ENCODE results near the gene ENAM. TPM values are rescaled to one million over a fixed set of nuclear protein-coding genes. Genes with fewer than 3 reads are reported as not detected.
A peak's percentile ranks its signal among the peaks of the same experiment; 100 is the strongest.

Gene ENAM
- polyA plus RNA-seq, 2 of the 4 experiments (the other 2 are of a cell fraction), result 0.01 to 0.16 TPM

DNA sequence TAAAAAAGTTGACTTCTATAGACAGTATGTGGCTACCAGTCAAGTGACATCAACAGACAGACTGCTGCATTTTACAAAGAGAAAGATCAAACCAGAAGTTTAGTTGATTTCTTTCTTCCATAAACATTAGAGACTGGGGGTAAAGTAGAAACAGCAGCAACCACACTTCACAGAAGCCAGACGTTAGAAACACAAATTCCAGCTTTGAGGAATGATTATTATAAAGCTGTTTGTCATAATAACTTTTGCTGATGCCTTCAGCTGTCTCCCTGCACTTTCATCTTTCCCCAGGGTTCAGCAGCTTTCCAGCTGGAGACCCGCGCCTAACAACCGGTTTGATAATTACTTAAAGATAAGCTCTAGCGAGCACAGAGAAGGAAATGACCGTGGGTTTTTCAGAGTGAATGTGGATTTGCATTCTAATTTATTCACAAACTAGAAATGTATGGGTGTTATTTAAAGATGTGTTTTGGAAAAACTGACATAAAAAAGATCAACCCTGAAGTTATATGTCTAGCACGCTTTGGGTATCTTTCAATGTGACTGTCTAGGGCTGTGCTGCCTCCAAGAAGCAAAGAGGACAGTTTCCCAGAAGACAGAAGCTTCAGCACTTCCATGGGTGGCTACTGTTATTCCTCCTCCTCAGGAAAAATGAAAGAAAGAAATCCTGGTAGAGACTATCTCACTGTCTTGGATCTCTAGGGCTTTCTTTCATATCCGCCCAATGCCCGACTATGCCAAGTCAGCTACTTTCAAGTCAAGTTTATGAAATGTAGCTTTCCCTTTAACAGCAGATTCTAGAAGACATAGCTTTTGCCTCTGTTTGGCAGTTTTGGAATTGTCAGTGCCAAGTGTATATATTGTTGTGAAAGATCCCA lies 15.0 kb upstream of the ENAM start:
- FAIRE-seq, result no peak
- no peak overlapping the region for H3K4me3 ChIP-seq
- POLR2A ChIA-PET, result no interaction called here
- no peaks in the 10 kb centered on the region for H3K4me1 ChIP-seq
- ATAC-seq, result no peak
- no peak for DNase-seq (ENCODE audit: low read depth in 1 of 2, low spot score in 1 of 2)
- H3K9me3 ChIP-seq, result no peaks in the 10 kb centered on the region
- TF ChIP-seq MAFK (IDR thresholded peaks at IDR 0.05; ENCODE audit: partially characterized antibody) (peak; percentile 22), RCOR1 (IDR thresholded peaks at IDR 0.05; ENCODE audit: low read depth, low read length) (no peak)
- CTCF ChIA-PET, result no interaction called here
- 63% methylated on average over 9 of the region's 9 CpGs for WGBS (ENCODE audit: missing lambda C conversion rate)
- H3K4me2 ChIP-seq, result no peak overlapping the region
- no peak overlapping the region for H3K27ac ChIP-seq

DNA sequence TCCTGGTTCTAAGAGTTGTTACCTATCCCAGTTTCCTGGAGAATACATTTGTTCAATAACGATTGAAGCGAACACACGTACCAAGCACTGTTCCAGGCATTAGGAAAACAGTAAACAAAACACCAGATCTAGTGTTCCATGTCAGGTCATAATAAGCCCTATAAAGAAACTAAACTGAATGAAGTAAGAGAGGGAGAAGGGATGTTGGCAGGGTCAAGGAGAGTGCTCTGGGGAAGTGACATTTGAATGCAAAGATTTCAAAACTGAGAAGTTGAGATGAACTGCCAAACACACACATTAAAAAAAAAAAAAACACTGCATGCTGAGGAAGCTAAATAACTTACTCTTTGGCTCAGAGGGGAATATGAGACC lies 14.4 kb upstream of the ENAM start:
- TF ChIP-seq, protein P1, sequence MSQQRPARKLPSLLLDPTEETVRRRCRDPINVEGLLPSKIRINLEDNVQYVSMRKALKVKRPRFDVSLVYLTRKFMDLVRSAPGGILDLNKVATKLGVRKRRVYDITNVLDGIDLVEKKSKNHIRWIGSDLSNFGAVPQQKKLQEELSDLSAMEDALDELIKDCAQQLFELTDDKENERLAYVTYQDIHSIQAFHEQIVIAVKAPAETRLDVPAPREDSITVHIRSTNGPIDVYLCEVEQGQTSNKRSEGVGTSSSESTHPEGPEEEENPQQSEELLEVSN (IDR thresholded peaks at IDR 0.05; ENCODE audit: borderline replicate concordance, low read depth), result no peak
- TF ChIP-seq HOXB5 (CRISPR knock-in tag; IDR thresholded peaks at IDR 0.05), result no peak
- TF ChIP-seq, protein P2, sequence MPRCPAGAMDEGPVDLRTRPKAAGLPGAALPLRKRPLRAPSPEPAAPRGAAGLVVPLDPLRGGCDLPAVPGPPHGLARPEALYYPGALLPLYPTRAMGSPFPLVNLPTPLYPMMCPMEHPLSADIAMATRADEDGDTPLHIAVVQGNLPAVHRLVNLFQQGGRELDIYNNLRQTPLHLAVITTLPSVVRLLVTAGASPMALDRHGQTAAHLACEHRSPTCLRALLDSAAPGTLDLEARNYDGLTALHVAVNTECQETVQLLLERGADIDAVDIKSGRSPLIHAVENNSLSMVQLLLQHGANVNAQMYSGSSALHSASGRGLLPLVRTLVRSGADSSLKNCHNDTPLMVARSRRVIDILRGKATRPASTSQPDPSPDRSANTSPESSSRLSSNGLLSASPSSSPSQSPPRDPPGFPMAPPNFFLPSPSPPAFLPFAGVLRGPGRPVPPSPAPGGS (IDR thresholded peaks at IDR 0.05), result no peak
- no peak for TF ChIP-seq KDM1A (IDR thresholded peaks at IDR 0.05; ENCODE audit: low read depth)
- no peak for TF ChIP-seq TFCP2L1 (CRISPR knock-in tag; IDR thresholded peaks at IDR 0.05)
- TF ChIP-seq RAD21 (conservative IDR thresholded peaks at IDR 0.05 in 1 of 2, IDR thresholded peaks at IDR 0.05 in 1 of 2), result no peak
- no peak for TF ChIP-seq SREBF2 (IDR thresholded peaks at IDR 0.05)
- no peak for TF ChIP-seq ZSCAN20 (CRISPR knock-in tag; IDR thresholded peaks at IDR 0.05)
- TF ChIP-seq ZNF302 (CRISPR knock-in tag; IDR thresholded peaks at IDR 0.05), result no peak
- no peak for TF ChIP-seq CHD2 (IDR thresholded peaks at IDR 0.05; ENCODE audit: low read length, partially characterized antibody)
- no peak for TF ChIP-seq SMC3 (IDR thresholded peaks at IDR 0.05)
- TF ChIP-seq RFX5 (IDR thresholded peaks at IDR 0.05), result no peak
- TF ChIP-seq BHLHE40 (IDR thresholded peaks at IDR 0.05; ENCODE audit: low read depth, low read length), result no peak
- no peak for TF ChIP-seq FOXS1 (CRISPR knock-in tag; IDR thresholded peaks at IDR 0.05)
- no peak for TF ChIP-seq NR3C1 (IDR thresholded peaks at IDR 0.05)
- TF ChIP-seq, protein P3, sequence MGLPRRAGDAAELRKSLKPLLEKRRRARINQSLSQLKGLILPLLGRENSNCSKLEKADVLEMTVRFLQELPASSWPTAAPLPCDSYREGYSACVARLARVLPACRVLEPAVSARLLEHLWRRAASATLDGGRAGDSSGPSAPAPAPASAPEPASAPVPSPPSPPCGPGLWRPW (IDR thresholded peaks at IDR 0.05), result no peak
- no peak for TF ChIP-seq FOSB (CRISPR knock-in tag; IDR thresholded peaks at IDR 0.05)
- TF ChIP-seq, protein P4, sequence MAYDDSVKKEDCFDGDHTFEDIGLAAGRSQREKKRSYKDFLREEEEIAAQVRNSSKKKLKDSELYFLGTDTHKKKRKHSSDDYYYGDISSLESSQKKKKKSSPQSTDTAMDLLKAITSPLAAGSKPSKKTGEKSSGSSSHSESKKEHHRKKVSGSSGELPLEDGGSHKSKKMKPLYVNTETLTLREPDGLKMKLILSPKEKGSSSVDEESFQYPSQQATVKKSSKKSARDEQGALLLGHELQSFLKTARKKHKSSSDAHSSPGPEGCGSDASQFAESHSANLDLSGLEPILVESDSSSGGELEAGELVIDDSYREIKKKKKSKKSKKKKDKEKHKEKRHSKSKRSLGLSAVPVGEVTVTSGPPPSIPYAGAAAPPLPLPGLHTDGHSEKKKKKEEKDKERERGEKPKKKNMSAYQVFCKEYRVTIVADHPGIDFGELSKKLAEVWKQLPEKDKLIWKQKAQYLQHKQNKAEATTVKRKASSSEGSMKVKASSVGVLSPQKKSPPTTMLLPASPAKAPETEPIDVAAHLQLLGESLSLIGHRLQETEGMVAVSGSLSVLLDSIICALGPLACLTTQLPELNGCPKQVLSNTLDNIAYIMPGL (CRISPR knock-in tag; IDR thresholded peaks at IDR 0.05; ENCODE audit: borderline replicate concordance), result no peak
- WGBS (ENCODE audit: missing lambda C conversion rate), result 82% methylated on average over 3 of the region's 3 CpGs
- DNase-seq (ENCODE audit: low read depth in 1 of 2, low spot score in 1 of 2) (no peak), ATAC-seq (no peak), FAIRE-seq (no peak)
- Histone ChIP-seq H3K9me3 (no peaks in the 10 kb centered on the region), H3K27ac (no peak overlapping the region), H3K4me3 (no peak overlapping the region), H3K4me1 (no peaks in the 10 kb centered on the region), H3K4me2 (no peak overlapping the region)
- ChIA-PET POLR2A (no interaction called here), CTCF (interaction anchor here (0.8 kb wide), 1 partner anchor 9 kb away, joined by 3 read pairs; no protein-coding TSS in a partner anchor)

DNA sequence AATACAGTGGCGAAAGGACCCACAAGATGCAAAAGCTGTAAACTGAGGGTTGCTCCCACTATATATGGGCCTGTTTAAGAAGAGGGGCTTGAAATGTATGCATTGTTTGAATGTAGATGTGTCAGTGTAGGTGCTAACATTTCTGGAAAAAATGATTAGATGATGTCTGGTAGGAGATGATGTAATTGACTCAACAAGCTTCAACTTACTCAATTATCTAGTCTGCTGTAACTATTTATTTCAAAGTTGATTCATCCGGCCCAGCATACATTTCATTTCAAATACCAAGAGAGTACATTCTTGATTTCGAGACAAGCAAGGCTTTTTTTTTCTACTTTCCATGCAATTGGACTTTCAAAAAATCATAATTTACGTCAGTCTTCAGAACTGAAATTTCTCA lies 9.3 kb upstream of the ENAM start:
- 90% methylated on average over 4 of the region's 4 CpGs for WGBS (ENCODE audit: missing lambda C conversion rate)
- H3K27ac ChIP-seq, result no peak overlapping the region
- ATAC-seq (no peak), FAIRE-seq (no peak), DNase-seq (ENCODE audit: low read depth in 1 of 2, low spot score in 1 of 2) (no peak)
- ChIA-PET CTCF (no interaction called here), POLR2A (no interaction called here)
- no peaks in the 10 kb centered on the region for H3K9me3 ChIP-seq
- no peak overlapping the region for H3K4me3 ChIP-seq
- peaks cover 2% of the 10 kb centered on the region; the same call in 1 of the 3 replicates for H3K4me1 ChIP-seq
- no peak overlapping the region for H3K4me2 ChIP-seq
- no peak for TF ChIP-seq ESRRA (IDR thresholded peaks at IDR 0.05; ENCODE audit: borderline replicate concordance, low read length)
- TF ChIP-seq, protein P5, sequence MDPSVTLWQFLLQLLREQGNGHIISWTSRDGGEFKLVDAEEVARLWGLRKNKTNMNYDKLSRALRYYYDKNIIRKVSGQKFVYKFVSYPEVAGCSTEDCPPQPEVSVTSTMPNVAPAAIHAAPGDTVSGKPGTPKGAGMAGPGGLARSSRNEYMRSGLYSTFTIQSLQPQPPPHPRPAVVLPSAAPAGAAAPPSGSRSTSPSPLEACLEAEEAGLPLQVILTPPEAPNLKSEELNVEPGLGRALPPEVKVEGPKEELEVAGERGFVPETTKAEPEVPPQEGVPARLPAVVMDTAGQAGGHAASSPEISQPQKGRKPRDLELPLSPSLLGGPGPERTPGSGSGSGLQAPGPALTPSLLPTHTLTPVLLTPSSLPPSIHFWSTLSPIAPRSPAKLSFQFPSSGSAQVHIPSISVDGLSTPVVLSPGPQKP (IDR thresholded peaks at IDR 0.05; ENCODE audit: low read depth, low read length), result no peak
- no peak for TF ChIP-seq POLR2A (IDR thresholded peaks at IDR 0.05; ENCODE audit: low read length)
- TF ChIP-seq, protein P2 (IDR thresholded peaks at IDR 0.05), result no peak
- TF ChIP-seq RFX5 (IDR thresholded peaks at IDR 0.05), result no peak
- no peak for TF ChIP-seq MAZ (IDR thresholded peaks at IDR 0.05; ENCODE audit: borderline replicate concordance, low read depth, low read length)
- no peak for TF ChIP-seq JUNB (IDR thresholded peaks at IDR 0.05)
- no peak for TF ChIP-seq SREBF2 (IDR thresholded peaks at IDR 0.05)
